WTC11 (cell line): ENCODE data around the gene MYO9A. TPM values are rescaled to one million over a fixed set of nuclear protein-coding genes. Genes with fewer than 3 reads are reported as not detected.

ENCODE experiments used
- ATAC-seq: fragments of 200-7000 bp; cut with Tn5 transposase; 2 replicates; pipeline ENCODE4 v1.10.0; 2021; ENCODE audit warnings: mild to moderate bottlenecking, moderate library complexity
- CTCF ChIA-PET: fragments of 300-600 bp; sonication (Branson Sonifier 250); formaldehyde crosslinking; loops from one replicate; lab custom pipeline; 2021; ENCODE audit warnings: antibody characterized with exemption; lab: Charles Lee
- POLR2A ChIA-PET: fragments of 350-600 bp; sonication (Branson Sonifier 250); formaldehyde crosslinking; loops from one replicate; lab custom pipeline; 2021; ENCODE audit warnings: antibody characterized with exemption; lab: Charles Lee
- DNase-seq: peaks from one replicate; pipeline ENCODE4 v3.0.0; 2021; ENCODE audit warnings: low spot score
- H3K27ac Mint-ChIP-seq: 2 replicates; pipeline ENCODE4 v1.8.0; 2021; ENCODE audit warnings: mixed read lengths
- H3K27me3 Mint-ChIP-seq: 2 replicates; pipeline ENCODE4 v1.8.0; 2021; ENCODE audit warnings: low read depth, mild to moderate bottlenecking, moderate library complexity, mixed read lengths
- H3K36me3 Mint-ChIP-seq: 2 replicates; pipeline ENCODE4 v1.8.0; 2021; ENCODE audit warnings: mixed read lengths
- H3K4me1 Mint-ChIP-seq: 2 replicates; pipeline ENCODE4 v1.8.0; 2022; ENCODE audit warnings: mixed read lengths
- H3K4me3 Mint-ChIP-seq: 2 replicates; pipeline ENCODE4 v1.8.0; 2021; ENCODE audit warnings: mild to moderate bottlenecking, moderate library complexity, mixed read lengths
- H3K9me3 Mint-ChIP-seq: 2 replicates; pipeline ENCODE4 v1.8.0; 2021; ENCODE audit warnings: mixed read lengths
- AR ChIP-seq: fragments of 250-450 bp; sonication (Bioruptor Pico); IDR thresholded peaks from 2 replicates; pipeline ENCODE4 v1.9.0; 2021; ENCODE audit warnings: mild to moderate bottlenecking
- CDX4 ChIP-seq: fragments of 250-450 bp; sonication (Bioruptor Pico); IDR thresholded peaks from 2 replicates; pipeline ENCODE4 v1.9.0; 2021; ENCODE audit warnings: moderate library complexity, mild to moderate bottlenecking, inconsistent platforms, borderline replicate concordance
- FOXJ3 ChIP-seq: sonication (generic); formaldehyde crosslinking; IDR thresholded peaks from 2 replicates; pipeline ENCODE4 v1.9.0; 2021; ENCODE audit warnings: missing genetic modification reagents, mild to moderate bottlenecking, borderline replicate concordance
- MAX ChIP-seq: sonication (generic); formaldehyde crosslinking; IDR thresholded peaks from 2 replicates; pipeline ENCODE4 v1.8.0; 2022; ENCODE audit warnings: mild to moderate bottlenecking, missing genetic modification reagents
- NFE2L1 ChIP-seq: sonication (generic); formaldehyde crosslinking; IDR thresholded peaks from 2 replicates; pipeline ENCODE4 v1.8.1; 2023; ENCODE audit warnings: missing genetic modification reagents
- OVOL2 ChIP-seq: fragments of 250-450 bp; sonication (Bioruptor Pico); IDR thresholded peaks from 2 replicates; pipeline ENCODE4 v1.9.0; 2021; ENCODE audit warnings: mild to moderate bottlenecking, borderline replicate concordance
- SMAD3 ChIP-seq: sonication (generic); formaldehyde crosslinking; IDR thresholded peaks from 2 replicates; pipeline ENCODE4 v1.8.0; 2022; ENCODE audit warnings: missing genetic modification reagents, mild to moderate bottlenecking, borderline replicate concordance
- TEAD1 ChIP-seq: sonication (generic); formaldehyde crosslinking; IDR thresholded peaks from 2 replicates; pipeline ENCODE4 v1.8.0; 2022; ENCODE audit warnings: mild to moderate bottlenecking, missing genetic modification reagents
- ZNF121 ChIP-seq: sonication (generic); formaldehyde crosslinking; IDR thresholded peaks from 2 replicates; pipeline ENCODE4 v1.8.0; 2023; ENCODE audit warnings: missing genetic modification reagents
- ZNF219 ChIP-seq: sonication (generic); formaldehyde crosslinking; IDR thresholded peaks from 2 replicates; pipeline ENCODE4 v1.8.0; 2023; ENCODE audit warnings: missing genetic modification reagents, mild to moderate bottlenecking, borderline replicate concordance
- ZNF232 ChIP-seq: sonication (generic); formaldehyde crosslinking; IDR thresholded peaks from 2 replicates; pipeline ENCODE4 v1.8.0; 2022; ENCODE audit warnings: mild to moderate bottlenecking, missing genetic modification reagents
- ZNF317 ChIP-seq: sonication (generic); formaldehyde crosslinking; IDR thresholded peaks from 2 replicates; pipeline ENCODE4 v1.8.1; 2023; ENCODE audit warnings: low read depth, mild to moderate bottlenecking, moderate library complexity, missing genetic modification reagents, borderline replicate concordance
- ZNF396 ChIP-seq: fragments of 250-450 bp; sonication (Bioruptor Pico); IDR thresholded peaks from 2 replicates; pipeline ENCODE4 v1.8.0; 2021; ENCODE audit warnings: mild to moderate bottlenecking, moderate library complexity, borderline replicate concordance
- ZNF416 ChIP-seq: fragments of 250-450 bp; sonication (Bioruptor Pico); IDR thresholded peaks from 2 replicates; pipeline ENCODE4 v1.9.0; 2021; ENCODE audit warnings: mild to moderate bottlenecking, inconsistent platforms
- total RNA-seq: library from RNA; stranded (reverse); gene quantifications from 3 replicates; pipeline ENCODE4 v1.2.3, GENCODE V29; 2021
- TF ChIP-seq, protein P1 (sequence below): fragments of 250-450 bp; sonication (Bioruptor Pico); IDR thresholded peaks from 2 replicates; pipeline ENCODE4 v1.9.0; 2021; ENCODE audit warnings: mild to moderate bottlenecking
- TF ChIP-seq, protein P2 (sequence below): sonication (generic); formaldehyde crosslinking; IDR thresholded peaks from 2 replicates; pipeline ENCODE4 v1.8.1; 2022; ENCODE audit warnings: mild to moderate bottlenecking, moderate library complexity, missing genetic modification reagents
- TF ChIP-seq, protein P3 (sequence below): sonication (generic); formaldehyde crosslinking; IDR thresholded peaks from 2 replicates; pipeline ENCODE4 v1.8.0; 2022; ENCODE audit warnings: mild to moderate bottlenecking, missing genetic modification reagents
- TF ChIP-seq, protein P4 (sequence below): sonication (generic); formaldehyde crosslinking; IDR thresholded peaks from 2 replicates; pipeline ENCODE4 v1.8.1; 2022; ENCODE audit warnings: missing genetic modification reagents, borderline replicate concordance

Gene MYO9A
- total RNA-seq, 1 experiment from 2014 or later, result 23.5 TPM

GRCh38 chr15:72042054-72042453 lies 75.9 kb downstream of the MYO9A start (continued):
- TF ChIP-seq, protein P1, sequence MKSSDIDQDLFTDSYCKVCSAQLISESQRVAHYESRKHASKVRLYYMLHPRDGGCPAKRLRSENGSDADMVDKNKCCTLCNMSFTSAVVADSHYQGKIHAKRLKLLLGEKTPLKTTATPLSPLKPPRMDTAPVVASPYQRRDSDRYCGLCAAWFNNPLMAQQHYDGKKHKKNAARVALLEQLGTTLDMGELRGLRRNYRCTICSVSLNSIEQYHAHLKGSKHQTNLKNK, result no peak
- TF ChIP-seq OVOL2 (CRISPR knock-in tag), result no peak

DNA sequence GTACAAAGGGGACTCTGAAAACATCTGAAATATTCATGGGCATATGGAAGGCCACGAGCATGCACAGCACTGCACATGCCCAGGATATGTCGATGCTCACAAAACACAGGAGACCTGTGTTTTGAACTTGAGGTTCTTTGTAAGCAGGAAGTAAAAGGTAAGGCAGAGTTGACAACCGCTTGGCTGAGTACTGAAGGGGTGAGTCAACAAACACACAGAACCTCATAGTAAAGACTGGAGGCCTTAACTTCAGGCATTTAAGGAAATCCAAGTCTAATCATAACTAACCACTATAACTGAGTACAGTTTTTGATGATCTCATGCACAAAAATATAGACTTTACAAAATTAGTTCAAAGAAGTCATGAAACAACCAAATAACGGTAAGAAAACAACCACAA lies 80.6 kb downstream of the MYO9A start:
- Mint-ChIP-seq H3K36me3 (peaks cover 13% of the 10 kb centered on the region), H3K4me3 (no peak overlapping the region), H3K4me1 (peaks cover 8% of the 10 kb centered on the region), H3K27me3 (no peaks in the 10 kb centered on the region; the same call in 1 of the 2 replicates), H3K27ac (no peak overlapping the region), H3K9me3 (peaks cover 16% of the 10 kb centered on the region)
- TF ChIP-seq OVOL2 (CRISPR knock-in tag), result no peak
- no peak for TF ChIP-seq ZNF317 (CRISPR knock-in tag)
- TF ChIP-seq ZNF396 (CRISPR knock-in tag), result no peak
- TF ChIP-seq TEAD1, result no peak
- TF ChIP-seq ZNF232 (CRISPR knock-in tag), result no peak
- TF ChIP-seq, protein P2, sequence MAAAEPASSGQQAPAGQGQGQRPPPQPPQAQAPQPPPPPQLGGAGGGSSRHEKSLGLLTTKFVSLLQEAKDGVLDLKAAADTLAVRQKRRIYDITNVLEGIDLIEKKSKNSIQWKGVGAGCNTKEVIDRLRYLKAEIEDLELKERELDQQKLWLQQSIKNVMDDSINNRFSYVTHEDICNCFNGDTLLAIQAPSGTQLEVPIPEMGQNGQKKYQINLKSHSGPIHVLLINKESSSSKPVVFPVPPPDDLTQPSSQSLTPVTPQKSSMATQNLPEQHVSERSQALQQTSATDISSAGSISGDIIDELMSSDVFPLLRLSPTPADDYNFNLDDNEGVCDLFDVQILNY (CRISPR knock-in tag), result no peak
- TF ChIP-seq MAX, result no peak
- no peak for TF ChIP-seq ZNF416 (CRISPR knock-in tag)
- TF ChIP-seq, protein P3, sequence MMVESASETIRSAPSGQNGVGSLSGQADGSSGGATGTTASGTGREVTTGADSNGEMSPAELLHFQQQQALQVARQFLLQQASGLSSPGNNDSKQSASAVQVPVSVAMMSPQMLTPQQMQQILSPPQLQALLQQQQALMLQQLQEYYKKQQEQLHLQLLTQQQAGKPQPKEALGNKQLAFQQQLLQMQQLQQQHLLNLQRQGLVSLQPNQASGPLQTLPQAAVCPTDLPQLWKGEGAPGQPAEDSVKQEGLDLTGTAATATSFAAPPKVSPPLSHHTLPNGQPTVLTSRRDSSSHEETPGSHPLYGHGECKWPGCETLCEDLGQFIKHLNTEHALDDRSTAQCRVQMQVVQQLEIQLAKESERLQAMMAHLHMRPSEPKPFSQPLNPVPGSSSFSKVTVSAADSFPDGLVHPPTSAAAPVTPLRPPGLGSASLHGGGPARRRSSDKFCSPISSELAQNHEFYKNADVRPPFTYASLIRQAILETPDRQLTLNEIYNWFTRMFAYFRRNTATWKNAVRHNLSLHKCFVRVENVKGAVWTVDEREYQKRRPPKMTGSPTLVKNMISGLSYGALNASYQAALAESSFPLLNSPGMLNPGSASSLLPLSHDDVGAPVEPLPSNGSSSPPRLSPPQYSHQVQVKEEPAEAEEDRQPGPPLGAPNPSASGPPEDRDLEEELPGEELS (CRISPR knock-in tag), result no peak
- TF ChIP-seq ZNF121 (CRISPR knock-in tag), result no peak
- TF ChIP-seq SMAD3 (CRISPR knock-in tag), result no peak
- no peak for TF ChIP-seq FOXJ3
- TF ChIP-seq, protein P4, sequence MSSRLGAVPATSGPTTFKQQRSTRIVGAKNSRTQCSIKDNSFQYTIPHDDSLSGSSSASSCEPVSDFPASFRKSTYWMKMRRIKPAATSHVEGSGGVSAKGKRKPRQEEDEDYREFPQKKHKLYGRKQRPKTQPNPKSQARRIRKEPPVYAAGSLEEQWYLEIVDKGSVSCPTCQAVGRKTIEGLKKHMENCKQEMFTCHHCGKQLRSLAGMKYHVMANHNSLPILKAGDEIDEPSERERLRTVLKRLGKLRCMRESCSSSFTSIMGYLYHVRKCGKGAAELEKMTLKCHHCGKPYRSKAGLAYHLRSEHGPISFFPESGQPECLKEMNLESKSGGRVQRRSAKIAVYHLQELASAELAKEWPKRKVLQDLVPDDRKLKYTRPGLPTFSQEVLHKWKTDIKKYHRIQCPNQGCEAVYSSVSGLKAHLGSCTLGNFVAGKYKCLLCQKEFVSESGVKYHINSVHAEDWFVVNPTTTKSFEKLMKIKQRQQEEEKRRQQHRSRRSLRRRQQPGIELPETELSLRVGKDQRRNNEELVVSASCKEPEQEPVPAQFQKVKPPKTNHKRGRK (CRISPR knock-in tag), result no peak
- no peak for TF ChIP-seq CDX4 (CRISPR knock-in tag)
- no peak for TF ChIP-seq NFE2L1 (CRISPR knock-in tag)
- TF ChIP-seq AR (CRISPR knock-in tag), result no peak
- TF ChIP-seq ZNF219, result no peak
- ChIA-PET CTCF (no interaction called here), POLR2A (no interaction called here)
- DNase-seq, result no peak
- no peak for ATAC-seq
